K562 (cell line): Measurements from ENCODE around the gene MAK. TPM values are rescaled to one million over a fixed set of nuclear protein-coding genes. Genes with fewer than 3 reads are reported as not detected.
A peak's percentile ranks its signal among the peaks of the same experiment; 100 is the strongest.

Experiments
- ATAC-seq: fragments of 200-7000 bp; cut with Tn5 transposase; 3 replicates; pipeline ENCODE4 v1.9.1; 2020; ENCODE audit warnings: moderate library complexity
- BruUV-seq: library from RNA; stranded (reverse); fragments of 400-500 nt; replicated peaks from 2 replicates; lab custom pipeline; 2021; lab: Mats Ljungman, UMichigan
- CTCF ChIA-PET: fragments of 300-600 bp; formaldehyde crosslinking; extraction: SDS; loops from one replicate; lab custom pipeline; 2021; ENCODE audit warnings: low intra/inter-chr PET ratio; lab: Yijun Ruan, JAX
- POLR2A ChIA-PET: fragments of 300-600, 350-650 bp; sonication (Branson Sonifier 250); formaldehyde crosslinking; extraction: SDS; loops from one replicate; lab custom pipeline; 2021; ENCODE audit warnings: antibody characterized with exemption, inconsistent platforms; lab: Yijun Ruan, JAX
- DNase-seq, 4 experiments: peaks; one replicate each; pipeline versions ENCODE4 v3.0.0 to v3.0.0-alpha.2; 2011 to 2018; ENCODE audit warnings: low spot score in 3 of 4, mixed read lengths in 3 of 4; ENCODE audit errors: extremely low read depth in 1 of 4
- FAIRE-seq: peaks from 2 replicates; lab custom pipeline; 2011; peaks lifted over from hg19 to GRCh38; lab: Jason Lieb, UNC
- H2AFZ ChIP-seq: 2 replicates; pipeline ENCODE4 v1.6.0; 2011; ENCODE audit warnings: low read depth, low read length, control low read depth, inconsistent platforms
- H3K27ac ChIP-seq: fragments of 200-600 bp; 3 replicates; pipeline ENCODE4 v1.8.0; 2011; ENCODE audit warnings: low read depth, mild to moderate bottlenecking, control low read depth, inconsistent platforms, low read length, moderate library complexity, mixed read lengths; ENCODE audit errors: extremely low read depth
- H3K27me3 ChIP-seq, 2 experiments: fragments of 300-600 bp in 1 of 2; 2 replicates in 1 of 2; 3 replicates in 1 of 2; pipeline versions ENCODE4 v1.6.0 to v1.8.0; 2011; ENCODE audit warnings: inconsistent platforms in 2 of 2, low read length in 2 of 2, mild to moderate bottlenecking in 1 of 2, mixed read lengths in 1 of 2, moderate library complexity in 1 of 2; ENCODE audit not compliant: control insufficient read depth in 2 of 2, insufficient read depth in 2 of 2
- H3K36me3 ChIP-seq: fragments of 300-600 bp; 3 replicates; pipeline ENCODE4 v1.8.0; 2011; ENCODE audit warnings: mild to moderate bottlenecking, low read length, inconsistent platforms; ENCODE audit not compliant: control insufficient read depth, insufficient read depth
- H3K4me1 ChIP-seq, 2 experiments: fragments of 200-600 bp in 1 of 2; replicated peaks in 1 of 2; 2 replicates in 1 of 2; 3 replicates in 1 of 2; pipeline versions ENCODE4 v1.5.1 to v1.8.0; 2011; ENCODE audit warnings: inconsistent platforms in 2 of 2, low read length in 2 of 2, mild to moderate bottlenecking in 1 of 2, mixed read lengths in 1 of 2, moderate library complexity in 1 of 2; ENCODE audit not compliant: control insufficient read depth in 2 of 2, insufficient read depth in 2 of 2
- H3K4me2 ChIP-seq: 2 replicates; pipeline ENCODE4 v1.6.1; 2011; ENCODE audit warnings: low read length, control low read depth, inconsistent platforms, mixed read lengths; ENCODE audit not compliant: insufficient read depth
- H3K4me3 ChIP-seq: fragments of 200-600 bp; sonication (generic), shearing (Covaris generic); 2 replicates; pipeline ENCODE4 v1.5.1; 2016; ENCODE audit warnings: control low read depth, inconsistent platforms
- H3K79me2 ChIP-seq: fragments of 200-600 bp; 3 replicates; pipeline ENCODE4 v1.8.0; 2011; ENCODE audit warnings: low read length, inconsistent platforms; ENCODE audit not compliant: control insufficient read depth, insufficient read depth
- H3K9ac ChIP-seq, 2 experiments: 2 replicates each; pipeline versions ENCODE4 v1.6.0 to v1.6.1; 2011; ENCODE audit warnings: low read depth in 2 of 2, low read length in 2 of 2, control low read depth in 1 of 2, inconsistent platforms in 1 of 2, mild to moderate bottlenecking in 1 of 2, mixed read lengths in 1 of 2; ENCODE audit not compliant: insufficient read depth in 1 of 2
- H3K9me1 ChIP-seq: one replicate; pipeline ENCODE4 v1.6.0; 2011; ENCODE audit warnings: inconsistent platforms, mild to moderate bottlenecking, low read length, moderate library complexity; ENCODE audit not compliant: control insufficient read depth, insufficient read depth
- H3K9me3 ChIP-seq: replicated peaks from 2 replicates; pipeline ENCODE4 v1.5.1; 2011; ENCODE audit warnings: low read depth, low read length, inconsistent platforms; ENCODE audit not compliant: control insufficient read depth, insufficient read depth
- H4K20me1 ChIP-seq: replicated peaks from 2 replicates; pipeline ENCODE4 v1.6.1; 2011; ENCODE audit warnings: low read length, inconsistent platforms, mixed read lengths; ENCODE audit not compliant: control insufficient read depth, insufficient read depth
- ASH1L ChIP-seq: fragments of 450-650 bp; IDR thresholded peaks from 2 replicates; pipeline ENCODE4 v1.6.1; 2018; ENCODE audit warnings: borderline replicate concordance, mild to moderate bottlenecking, low read depth; ENCODE audit not compliant: partially characterized antibody
- ATF4 ChIP-seq: fragments of 450-650 bp; formaldehyde crosslinking; IDR thresholded peaks from 2 replicates; pipeline ENCODE4 v1.4.0; 2022; ENCODE audit warnings: mild to moderate bottlenecking, moderate library complexity
- FOXP1 ChIP-seq: sonication (generic); formaldehyde crosslinking; IDR thresholded peaks from 2 replicates; pipeline ENCODE4 v1.8.0; 2022; ENCODE audit warnings: mild to moderate bottlenecking, missing genetic modification reagents
- HDAC1 ChIP-seq, 2 experiments: fragments of 450-650 bp; IDR thresholded peaks; 2 replicates each; pipeline ENCODE4 v1.6.1; 2016 to 2017; ENCODE audit warnings: inconsistent platforms in 1 of 2, mild to moderate bottlenecking in 1 of 2, moderate library complexity in 1 of 2
- MXD1 ChIP-seq: fragments of 250-450 bp; sonication (Bioruptor Pico); IDR thresholded peaks from 2 replicates; pipeline ENCODE4 v1.8.0; 2021; ENCODE audit warnings: borderline replicate concordance, mild to moderate bottlenecking, moderate library complexity; ENCODE audit not compliant: poor library complexity, severe bottlenecking
- NCOA4 ChIP-seq: fragments of 450-650 bp; IDR thresholded peaks from 2 replicates; pipeline ENCODE4 v1.6.1; 2018; ENCODE audit warnings: mild to moderate bottlenecking; ENCODE audit not compliant: partially characterized antibody
- NR0B1 ChIP-seq: fragments of 450-650 bp; IDR thresholded peaks from one replicate; pipeline ENCODE4 v1.6.1; 2018; ENCODE audit warnings: mild to moderate bottlenecking, moderate library complexity; ENCODE audit not compliant: partially characterized antibody
- PRDM10 ChIP-seq: fragments of 450-650 bp; IDR thresholded peaks from 2 replicates; pipeline ENCODE4 v1.6.1; 2018; ENCODE audit not compliant: partially characterized antibody
- RBFOX2 ChIP-seq: fragments of 200-400 bp; formaldehyde crosslinking; IDR thresholded peaks from 2 replicates; pipeline ENCODE4 v1.6.1; 2017; ENCODE audit warnings: low read depth, mild to moderate bottlenecking, low read length, moderate library complexity
- SNAPC5 ChIP-seq: fragments of 250-450 bp; sonication (Bioruptor Pico); IDR thresholded peaks from 2 replicates; pipeline ENCODE4 v1.8.0; 2021; ENCODE audit warnings: moderate library complexity, mild to moderate bottlenecking, inconsistent platforms
- TCF7L2 ChIP-seq: fragments of 150-350 bp; IDR thresholded peaks from 2 replicates; pipeline ENCODE4 v1.6.1; 2016; ENCODE audit warnings: low read depth, mild to moderate bottlenecking, low read length, moderate library complexity
- ZC3H4 ChIP-seq: sonication (generic); formaldehyde crosslinking; IDR thresholded peaks from 2 replicates; pipeline ENCODE4 v1.9.0; 2021; ENCODE audit warnings: missing genetic modification reagents, borderline replicate concordance
- WGBS: fragments of 100-300 bp; shearing (Covaris generic); methylation state at CpG from one replicate; pipeline ENCODE4 v1.1.6; 2016; ENCODE audit warnings: low coverage, mixed read lengths; ENCODE audit not compliant: insufficient coverage; ENCODE audit errors: missing lambda C conversion rate; 5-methylcytosine and 5-hydroxymethylcytosine counted together
- in situ Hi-C: fragments of 300-500 bp; cut with MboI; formaldehyde crosslinking; loops from 4 replicates; pipeline ENCODE4 v1.15.0; 2018; ENCODE audit warnings: inconsistent platforms, mixed read lengths
- intact Hi-C: fragments of 100-400 bp; cut with micrococcal nuclease; formaldehyde crosslinking; loops from 2 replicates; pipeline ENCODE4 v1.14.2; 2022
- polyA plus RNA-seq, 8 experiments: library from polyadenylated mRNA; depleted of rRNA in 4 of 8; stranded (reverse) in 5 of 8; unstranded in 3 of 8; fragments of >200 nt; fragmentation: Nextera tagmentation in 2 of 8; fragmentation: Illumina TruSeq in 1 of 8; extraction: Ambion mirVana in 2 of 8; extraction: Trizol in 1 of 8; gene quantifications; 2 replicates each; pipeline versions ENCODE4 v1.2.1 to v1.2.3, GENCODE V29; 2011 to 2014; ENCODE audit warnings: inconsistent platforms in 1 of 8, missing spikeins in 1 of 8
- total RNA-seq, 7 experiments: library from RNA; depleted of rRNA in 6 of 7; stranded (reverse); fragments of >200 nt in 6 of 7; fragmentation: Illumina TruSeq in 2 of 7; extraction: Trizol in 2 of 7; gene quantifications; 2 replicates each; pipeline versions ENCODE4 v1.2.1 to v1.2.3, GENCODE V29; 2011 to 2021; ENCODE audit warnings: low replicate concordance in 1 of 7

MAK gene
- total and polyA plus RNA-seq, 9 of the 15 experiments (the other 6 are each of a cell fraction or from before 2014, with no cell fraction given) = 0.25 to 1.1 (median 0.53) TPM

- TF ChIP-seq TCF7L2 = no peak
- TF ChIP-seq ATF4 = no peak
- no peak for TF ChIP-seq NCOA4
- no peak for TF ChIP-seq HDAC1 (IDR thresholded peaks at IDR 0.05)
- no peak for TF ChIP-seq MXD1 (CRISPR knock-in tag)
Observed at GRCh38 chr6:10733151-10733715, 105.1 kb downstream of the MAK start (continued).

GRCh38 chr6:10730254-10730653 lies 108.1 kb downstream of the MAK start:
- no peak for FAIRE-seq
- intact Hi-C loops = no loop called here
- no peak for DNase-seq
- no peaks in the 10 kb centered on the region for H3K27me3 ChIP-seq
- peaks cover 79% of the 10 kb centered on the region for H3K36me3 ChIP-seq
- ChIA-PET POLR2A (interaction anchor here (1.2 to 1.3 kb wide), 2 partner anchors 13 to 24 kb away, joined by 3 read pairs; no protein-coding TSS in a partner anchor), CTCF (no interaction called here)
- H3K4me2 ChIP-seq = no peak overlapping the region
- no TSS peak for BruUV-seq
- H3K9me3 ChIP-seq = no peaks in the 10 kb centered on the region
- peaks cover 20 to 23% of the 10 kb centered on the region in 2 experiments for H3K4me1 ChIP-seq
- H3K27ac ChIP-seq = 0 out of 3 replicates have a peak overlapping the region, but pooled peaks have one; percentile 9
- in situ Hi-C loops = no loop called here
- H3K4me3 ChIP-seq = no peak overlapping the region
- no peak for ATAC-seq
- peaks cover 24% of the 10 kb centered on the region for H3K79me2 ChIP-seq
- H3K9ac ChIP-seq = no peak overlapping the region
- H2AFZ ChIP-seq = no peak overlapping the region
- H4K20me1 ChIP-seq = no peaks in the 10 kb centered on the region
- 43% methylated on average over 3 of the region's 3 CpGs for WGBS
- no peaks in the 10 kb centered on the region for H3K9me1 ChIP-seq
- TF ChIP-seq RBFOX2 (no peak), FOXP1 (CRISPR knock-in tag) (no peak), NR0B1 (no peak), PRDM10 (peak; percentile 23), ASH1L (no peak), SNAPC5 (CRISPR knock-in tag) (no peak), ZC3H4 (CRISPR knock-in tag) (no peak)
